Pancreas (tissue), 10 donors: Measurements from ENCODE around the gene XPC. TPM values are rescaled to one million over a fixed set of nuclear protein-coding genes. Genes with fewer than 3 reads are reported as not detected.

Experiments
- ATAC-seq, 4 donors: fragments of 200-7000 bp; cut with Tn5 transposase; one replicate each; pipeline versions ENCODE4 v1.8.0 to v1.9.1; 2020; ENCODE audit warnings: mild to moderate bottlenecking in 4 of 4, moderate library complexity in 4 of 4
- DNase-seq, 6 donors: peaks; one replicate each; pipeline ENCODE4 v3.0.0-alpha.2; 2020
- FAIRE-seq: peaks from 2 replicates; lab custom pipeline; 2012; peaks lifted over from hg19 to GRCh38; lab: Jason Lieb, UNC
- H3K27ac ChIP-seq, 4 donors: fragments of 200-600 bp; sonication (generic); 1 replicate in 3 of 4; 2 replicates in 1 of 4; pipeline versions ENCODE4 v1.5.0 to v1.8.0; 2020
- H3K27me3 ChIP-seq, 4 donors: fragments of 200-600 bp; one replicate each; pipeline ENCODE4 v1.8.0; 2021
- H3K36me3 ChIP-seq, 3 donors: fragments of 200-600 bp; sonication (generic) in 1 of 3; one replicate each; pipeline versions ENCODE4 v1.5.0 to v1.8.0; 2020 to 2021
- H3K4me1 ChIP-seq, 3 donors: fragments of 200-600 bp; one replicate each; pipeline ENCODE4 v1.8.0; 2021
- H3K4me3 ChIP-seq, 4 donors: fragments of 200-600 bp; sonication (generic) in 2 of 4; one replicate each; pipeline versions ENCODE4 v1.5.0 to v1.8.0; 2020 to 2021
- H3K9me3 ChIP-seq, 4 donors: fragments of 200-600 bp; one replicate each; pipeline ENCODE4 v1.8.0; 2021
- WGBS, 2 donors: extraction: QIAGEN DNeasy Blood & Tissue Kit; methylation state at CpG; one replicate each; pipeline ENCODE4 v1.1.7; 2013; 5-methylcytosine and 5-hydroxymethylcytosine counted together
- intact Hi-C, 3 donors: fragments of 100-400 bp; cut with DNase I; formaldehyde crosslinking; loops; one replicate each; pipeline versions ENCODE4 v1.11.1 to v1.14.2; 2022
- polyA plus RNA-seq, 2 donors: library from polyadenylated mRNA; stranded (reverse); fragments of 200-250 nt; gene quantifications; one replicate each; pipeline ENCODE4 v1.2.3, GENCODE V29; 2013
- total RNA-seq, 6 donors: library from RNA; stranded (reverse); fragmentation: NEBNext Ultra II Directional in 4 of 6; extraction: Animal tissue kit (Norgen Biotek cat#: 25700) in 4 of 6; gene quantifications; one replicate each; pipeline versions ENCODE4 v1.2.1 to v1.2.4, GENCODE V29; 2021 to 2023
- TF ChIP-seq, protein P1 (sequence below), 4 donors: fragments of 200-600 bp; sonication (generic) in 3 of 4; IDR thresholded peaks; one replicate each; pipeline versions ENCODE4 v1.5.0 to v1.8.0; 2021; ENCODE audit warnings: antibody characterized with exemption in 4 of 4
- donor health status: healthy with polysubstance abuse.
- donor health status: DM: no; HTN: no; CAD: no; lungs with moderate emphysema.
- donor health status: DM: no; HTN: no; CAD: no.
- donor health status: control.
- donor health status: control.
- donor health status: Bipolar disorder and iron deficiency.
- donor health status: DM: yes; HTN: yes; CAD: no.
- donor health status: DM: no; HTN: no; CAD: no.
- donor health status: DM: no; HTN: no; CAD: no.
- donor health status: DM: yes; HTN: yes; CAD: no.

Gene XPC
- total and polyA plus RNA-seq, 8 donors, result 14.2 to 29.9 (median 19.5) TPM

GRCh38 chr3:14156201-14156600 lies 22.2 kb downstream of the XPC start:
- intact Hi-C loops, result no loop called here
- no peak for FAIRE-seq

DNA sequence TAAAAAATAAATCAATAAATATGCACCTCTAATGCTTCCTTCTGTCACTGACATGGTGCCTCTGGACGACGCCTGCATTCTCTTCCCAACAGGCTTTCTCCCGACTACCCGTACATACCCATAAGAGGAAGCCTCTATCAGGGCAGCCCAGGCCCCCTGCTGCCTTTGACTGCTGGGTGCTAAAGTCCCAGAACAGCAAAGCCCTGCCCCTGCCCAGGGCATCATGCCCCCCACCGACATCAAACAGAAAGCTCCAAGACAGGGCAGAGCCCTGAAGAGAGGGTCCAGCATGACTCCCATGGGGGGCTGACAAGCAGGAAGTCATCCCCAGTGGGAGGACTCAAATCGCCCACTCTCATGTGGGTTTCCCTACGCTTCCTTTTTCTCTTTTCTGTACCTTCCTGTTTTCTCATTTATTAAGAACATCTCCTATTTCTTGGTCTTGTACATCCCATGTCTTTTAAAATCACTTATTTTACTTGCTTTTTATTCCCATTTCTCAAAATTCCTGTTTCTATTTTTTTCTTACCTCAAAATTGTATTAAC lies 23.4 kb downstream of the XPC start:
- H3K4me1 ChIP-seq, result no peaks in the 10 kb centered on the region
- DNase-seq (peak in 1 of 6 donors; percentile 32), ATAC-seq (no peak), FAIRE-seq (no peak)
- no peak overlapping the region for H3K4me3 ChIP-seq
- WGBS, 2 donors, result 87 to 93% methylated on average over 7 of the region's 7 CpGs
- TF ChIP-seq, protein P1, sequence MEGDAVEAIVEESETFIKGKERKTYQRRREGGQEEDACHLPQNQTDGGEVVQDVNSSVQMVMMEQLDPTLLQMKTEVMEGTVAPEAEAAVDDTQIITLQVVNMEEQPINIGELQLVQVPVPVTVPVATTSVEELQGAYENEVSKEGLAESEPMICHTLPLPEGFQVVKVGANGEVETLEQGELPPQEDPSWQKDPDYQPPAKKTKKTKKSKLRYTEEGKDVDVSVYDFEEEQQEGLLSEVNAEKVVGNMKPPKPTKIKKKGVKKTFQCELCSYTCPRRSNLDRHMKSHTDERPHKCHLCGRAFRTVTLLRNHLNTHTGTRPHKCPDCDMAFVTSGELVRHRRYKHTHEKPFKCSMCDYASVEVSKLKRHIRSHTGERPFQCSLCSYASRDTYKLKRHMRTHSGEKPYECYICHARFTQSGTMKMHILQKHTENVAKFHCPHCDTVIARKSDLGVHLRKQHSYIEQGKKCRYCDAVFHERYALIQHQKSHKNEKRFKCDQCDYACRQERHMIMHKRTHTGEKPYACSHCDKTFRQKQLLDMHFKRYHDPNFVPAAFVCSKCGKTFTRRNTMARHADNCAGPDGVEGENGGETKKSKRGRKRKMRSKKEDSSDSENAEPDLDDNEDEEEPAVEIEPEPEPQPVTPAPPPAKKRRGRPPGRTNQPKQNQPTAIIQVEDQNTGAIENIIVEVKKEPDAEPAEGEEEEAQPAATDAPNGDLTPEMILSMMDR (IDR thresholded peaks at IDR 0.05), result no peak
- intact Hi-C loops, result no loop called here
- peaks cover 6 to 64% (median 27%) of the 10 kb centered on the region in 3 donors for H3K36me3 ChIP-seq
- H3K27me3 ChIP-seq, result no peaks in the 10 kb centered on the region
- H3K9me3 ChIP-seq, result no peaks in the 10 kb centered on the region
- no peak overlapping the region for H3K27ac ChIP-seq

More at GRCh38 chr3:14156201-14156600, 22.2 kb downstream of the XPC start:
- whole genome bisulfite sequencing, 2 donors, result 97% methylated on average over 7 of the region's 7 CpGs
- H3K4me1 ChIP-seq, result no peaks in the 10 kb centered on the region
- no peaks in the 10 kb centered on the region for H3K27me3 ChIP-seq
- H3K9me3 ChIP-seq, result no peaks in the 10 kb centered on the region
- TF ChIP-seq, protein P1 (IDR thresholded peaks at IDR 0.05), result no peak
- ATAC-seq, result no peak
- peaks cover 6 to 76% (median 37%) of the 10 kb centered on the region in 3 donors for H3K36me3 ChIP-seq
- no peak overlapping the region for H3K4me3 ChIP-seq
- H3K27ac ChIP-seq, result no peak overlapping the region
- DNase-seq, result no peak

GRCh38 chr3:14154276-14154675 lies 24.1 kb downstream of the XPC start:
- H3K4me1 ChIP-seq, result no peaks in the 10 kb centered on the region
- TF ChIP-seq, protein P1 (IDR thresholded peaks at IDR 0.05), result no peak
- H3K27ac ChIP-seq, result no peak overlapping the region
- intact Hi-C loops, result no loop called here
- no peak overlapping the region for H3K4me3 ChIP-seq
- DNase-seq (no peak), FAIRE-seq (no peak), ATAC-seq (no peak)
- H3K9me3 ChIP-seq, result no peaks in the 10 kb centered on the region
- H3K27me3 ChIP-seq, result no peaks in the 10 kb centered on the region
- peaks cover 6 to 57% (median 20%) of the 10 kb centered on the region in 3 donors for H3K36me3 ChIP-seq
- 93 to 95% methylated on average over 5 of the region's 5 CpGs for WGBS, 2 donors

DNA sequence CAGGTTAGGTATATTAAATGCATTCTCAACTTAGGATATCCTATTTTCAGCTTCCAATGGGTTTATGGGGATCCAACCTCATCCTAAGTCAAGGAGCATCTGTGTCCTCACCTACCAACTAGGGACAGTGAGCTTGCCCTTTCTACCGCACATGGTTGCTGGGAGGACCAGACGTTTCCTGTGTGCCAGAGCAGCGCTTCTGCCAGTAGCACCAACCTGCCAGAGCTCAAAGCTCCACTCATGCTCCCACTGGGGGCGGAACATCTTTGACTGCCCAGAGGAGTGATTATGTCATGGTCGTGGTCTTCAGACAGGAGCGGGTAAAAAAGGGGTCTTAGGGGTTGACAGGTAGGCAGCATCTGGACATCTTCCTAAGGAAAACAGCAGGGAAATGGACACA lies 24.7 kb downstream of the XPC start:
- no peak for FAIRE-seq
- WGBS, 2 donors, result 92 to 93% methylated on average over 6 of the region's 6 CpGs
- H3K9me3 ChIP-seq, result no peaks in the 10 kb centered on the region
- no peak overlapping the region for H3K4me3 ChIP-seq
- no peak for ATAC-seq
- H3K36me3 ChIP-seq, result peaks cover 6 to 52% (median 19%) of the 10 kb centered on the region in 3 donors
- H3K27me3 ChIP-seq, result no peaks in the 10 kb centered on the region
- no peaks in the 10 kb centered on the region for H3K4me1 ChIP-seq
- DNase-seq, result no peak
- intact Hi-C loops, result no loop called here
- no peak overlapping the region for H3K27ac ChIP-seq
- TF ChIP-seq, protein P1 (IDR thresholded peaks at IDR 0.05), result no peak

GRCh38 chr3:14152963-14153355 lies 25.4 kb downstream of the XPC start:
- Histone ChIP-seq H3K27me3 (no peaks in the 10 kb centered on the region), H3K27ac (no peak overlapping the region), H3K36me3 (peaks cover 0 to 52% (median 19%) of the 10 kb centered on the region in 3 donors), H3K9me3 (no peaks in the 10 kb centered on the region), H3K4me1 (no peaks in the 10 kb centered on the region), H3K4me3 (no peak overlapping the region)
- DNase-seq (no peak), FAIRE-seq (no peak), ATAC-seq (no peak)
- TF ChIP-seq, protein P1 (IDR thresholded peaks at IDR 0.05), result no peak
- WGBS, 2 donors, result 88 to 90% methylated on average over 4 of the region's 4 CpGs
- intact Hi-C loops, result no loop called here
